Upper lobe of left lung (tissue), 6 donors: ENCODE data around the gene ASB2. TPM values are rescaled to one million over a fixed set of nuclear protein-coding genes. Genes with fewer than 3 reads are reported as not detected.

Experiments used
- ATAC-seq, 2 donors: fragments of 200-7000 bp; cut with Tn5 transposase; one replicate each; pipeline ENCODE4 v1.9.1; 2022; ENCODE audit warnings: mild to moderate bottlenecking in 2 of 2, moderate library complexity in 2 of 2; ENCODE audit not compliant: low FRiP score in 2 of 2
- DNase-seq, 2 donors: peaks; one replicate each; pipeline ENCODE4 v3.0.0-alpha.2; 2019 to 2020
- H3K27ac ChIP-seq, 4 donors: fragments of 200-600 bp; sonication (generic); one replicate each; pipeline ENCODE4 v1.5.1; 2016 to 2019
- H3K27me3 ChIP-seq, 4 donors: fragments of 200-600 bp; sonication (generic); one replicate each; pipeline ENCODE4 v1.5.1; 2017 to 2019
- H3K36me3 ChIP-seq, 4 donors: fragments of 200-600 bp; sonication (generic); one replicate each; pipeline ENCODE4 v1.5.1; 2016 to 2019
- H3K4me1 ChIP-seq, 4 donors: fragments of 200-600 bp; sonication (generic); one replicate each; pipeline ENCODE4 v1.5.1; 2018 to 2019
- H3K4me3 ChIP-seq, 4 donors: fragments of 200-600 bp; sonication (generic); one replicate each; pipeline ENCODE4 v1.5.1; 2017 to 2019; ENCODE audit warnings: mild to moderate bottlenecking in 2 of 4, moderate library complexity in 1 of 4
- H3K9me3 ChIP-seq, 4 donors: fragments of 200-600 bp; sonication (generic); one replicate each; pipeline ENCODE4 v1.5.1; 2018 to 2019
- EP300 ChIP-seq, 4 donors: sonication (generic); formaldehyde crosslinking; IDR thresholded peaks; one replicate each; pipeline ENCODE4 v1.5.1; 2017; ENCODE audit warnings: antibody characterized with exemption in 4 of 4, control low read depth in 2 of 4
- POLR2A ChIP-seq, 4 donors: fragments of 450-650 bp; IDR thresholded peaks; one replicate each; pipeline ENCODE4 v1.5.1; 2016 to 2017; ENCODE audit warnings: antibody characterized with exemption in 4 of 4, mild to moderate bottlenecking in 2 of 4
- POLR2AphosphoS5 ChIP-seq, 2 donors: sonication (generic); formaldehyde crosslinking; IDR thresholded peaks; one replicate each; pipeline ENCODE4 v1.5.1; 2017; ENCODE audit warnings: antibody characterized with exemption in 2 of 2
- WGBS, 2 donors: methylation state at CpG; one replicate each; pipeline ENCODE4 v1.1.5; 2017 to 2018; 5-methylcytosine and 5-hydroxymethylcytosine counted together
- total RNA-seq, 6 donors: library from RNA; depleted of rRNA in 4 of 6; stranded (reverse); fragments of >200 nt in 4 of 6; gene quantifications; one replicate each; pipeline versions ENCODE4 v1.1.0 to v1.2.1, GENCODE V29; 2016 to 2021
- TF ChIP-seq, protein P1 (sequence below), 6 experiments: fragments of 450-650 bp in 4 of 6; fragments of 200-600 bp in 2 of 6; sonication (generic) in 2 of 6; IDR thresholded peaks; one replicate each; pipeline ENCODE4 v1.5.1; 2016 to 2019; ENCODE audit warnings: antibody characterized with exemption in 6 of 6
- donor health status: DM: no; HTN: no; CAD: no; lungs with moderate emphysema.
- donor health status: DM: no; HTN: yes; CAD: no; lungs with severe emphysema.

The ASB2 gene
- total RNA-seq, 6 donors from 2014 or later: 0.76 to 2.2 (median 1.9) TPM; not detected in 1

DNA sequence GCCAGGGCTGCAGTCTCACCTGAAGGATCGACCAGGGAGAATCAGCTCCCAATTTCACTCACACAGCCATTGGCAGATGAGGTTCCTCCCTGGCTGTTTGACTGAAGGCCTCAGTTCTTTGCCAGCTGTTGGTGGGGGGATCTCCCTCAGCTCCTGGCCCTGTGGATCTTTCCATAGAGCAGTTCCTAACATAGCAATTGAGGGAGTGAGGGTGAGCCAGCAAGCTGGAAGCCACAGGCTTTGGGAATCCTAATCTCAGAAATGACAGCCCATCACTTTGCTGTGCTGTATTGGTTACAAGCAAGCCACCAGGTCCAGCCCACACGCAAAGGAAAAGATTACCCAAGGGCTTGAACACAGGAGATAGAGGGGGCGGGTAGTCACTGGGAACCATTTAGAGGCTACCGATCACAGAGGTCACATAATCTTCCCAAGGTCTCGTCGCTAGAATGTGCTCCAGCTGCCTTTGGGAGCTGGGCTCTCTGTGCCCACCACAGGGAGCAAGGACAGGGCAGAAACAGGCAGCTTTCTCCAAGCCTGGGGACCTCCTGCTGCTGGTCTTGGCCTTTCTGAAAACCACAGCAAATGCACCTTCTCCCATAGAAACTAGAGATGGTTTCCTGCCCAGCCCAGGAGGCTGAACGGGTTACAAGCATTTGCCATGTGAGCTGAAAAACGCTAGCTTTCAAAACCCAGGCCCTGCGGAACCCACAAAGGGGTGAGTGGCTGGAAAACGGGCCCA is 45.2 kb upstream of the ASB2 start:
- no peak overlapping the region for H3K4me3 ChIP-seq
- no peak for TF ChIP-seq EP300 (IDR thresholded peaks at IDR 0.05)
- ATAC-seq (no peak), DNase-seq (no peak)
- 73 to 78% methylated on average over 10 of the region's 10 CpGs for WGBS, 2 donors
- H3K36me3 ChIP-seq: no peaks in the 10 kb centered on the region
- peaks cover 2 to 6% (median 3%) of the 10 kb centered on the region in 4 donors for H3K4me1 ChIP-seq
- no peaks in the 10 kb centered on the region for H3K27me3 ChIP-seq
- no peak overlapping the region for H3K27ac ChIP-seq
- no peaks in the 10 kb centered on the region for H3K9me3 ChIP-seq

DNA sequence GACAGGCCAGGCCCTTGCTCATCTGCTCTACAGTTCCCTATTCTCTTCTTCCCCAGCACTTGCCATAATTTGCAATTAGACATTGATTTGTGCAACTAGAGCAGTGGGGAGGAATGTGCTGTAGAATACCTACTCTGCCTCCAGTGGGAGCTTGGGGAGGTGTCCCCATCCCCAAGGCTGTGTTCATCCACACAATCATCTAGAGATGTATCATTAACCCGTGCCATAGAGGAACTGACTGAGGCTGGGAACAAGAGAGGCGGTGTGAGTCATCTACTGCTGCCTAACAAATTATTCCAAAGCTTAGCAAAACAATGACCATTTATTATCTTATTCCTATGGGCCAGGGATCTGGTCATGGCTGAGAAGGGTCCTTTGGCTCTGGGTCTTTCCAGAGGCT is 44.6 kb upstream of the ASB2 start:
- H3K4me1 ChIP-seq: peaks cover 0 to 4% (median 1%) of the 10 kb centered on the region in 4 donors
- H3K27me3 ChIP-seq: no peaks in the 10 kb centered on the region
- DNase-seq (no peak), ATAC-seq (no peak)
- WGBS, 2 donors: 82% methylated on average over 2 of the region's 2 CpGs; no CpG with 5 or more reads in 1 of the 2 donors
- TF ChIP-seq EP300 (IDR thresholded peaks at IDR 0.05): no peak
- no peak overlapping the region for H3K27ac ChIP-seq
- H3K9me3 ChIP-seq: no peaks in the 10 kb centered on the region
- no peaks in the 10 kb centered on the region for H3K36me3 ChIP-seq
- no peak overlapping the region for H3K4me3 ChIP-seq

DNA sequence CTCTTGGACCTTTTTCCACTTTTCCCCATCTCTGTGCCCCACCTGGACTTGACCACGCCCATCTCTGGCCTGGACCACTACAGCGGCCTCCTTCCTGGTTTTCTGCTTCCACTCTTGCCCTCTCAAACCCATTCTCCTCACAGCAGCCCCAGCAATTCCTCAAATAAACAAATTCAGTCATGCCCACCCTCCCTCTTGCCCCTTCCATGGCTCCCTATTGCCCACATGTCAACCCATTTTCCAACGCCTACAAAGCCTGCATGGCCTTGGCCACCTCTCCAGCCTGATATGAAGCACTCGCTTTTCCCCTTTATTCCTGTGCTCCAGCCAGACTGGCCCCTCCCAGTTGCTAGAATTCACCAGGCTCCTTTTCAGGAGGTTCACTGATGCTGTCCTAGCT is 43.9 kb upstream of the ASB2 start:
- H3K27ac ChIP-seq: no peak overlapping the region
- no peaks in the 10 kb centered on the region for H3K27me3 ChIP-seq
- no peak for TF ChIP-seq POLR2AphosphoS5 (IDR thresholded peaks at IDR 0.05)
- TF ChIP-seq EP300 (IDR thresholded peaks at IDR 0.05): no peak
- TF ChIP-seq, protein P1, sequence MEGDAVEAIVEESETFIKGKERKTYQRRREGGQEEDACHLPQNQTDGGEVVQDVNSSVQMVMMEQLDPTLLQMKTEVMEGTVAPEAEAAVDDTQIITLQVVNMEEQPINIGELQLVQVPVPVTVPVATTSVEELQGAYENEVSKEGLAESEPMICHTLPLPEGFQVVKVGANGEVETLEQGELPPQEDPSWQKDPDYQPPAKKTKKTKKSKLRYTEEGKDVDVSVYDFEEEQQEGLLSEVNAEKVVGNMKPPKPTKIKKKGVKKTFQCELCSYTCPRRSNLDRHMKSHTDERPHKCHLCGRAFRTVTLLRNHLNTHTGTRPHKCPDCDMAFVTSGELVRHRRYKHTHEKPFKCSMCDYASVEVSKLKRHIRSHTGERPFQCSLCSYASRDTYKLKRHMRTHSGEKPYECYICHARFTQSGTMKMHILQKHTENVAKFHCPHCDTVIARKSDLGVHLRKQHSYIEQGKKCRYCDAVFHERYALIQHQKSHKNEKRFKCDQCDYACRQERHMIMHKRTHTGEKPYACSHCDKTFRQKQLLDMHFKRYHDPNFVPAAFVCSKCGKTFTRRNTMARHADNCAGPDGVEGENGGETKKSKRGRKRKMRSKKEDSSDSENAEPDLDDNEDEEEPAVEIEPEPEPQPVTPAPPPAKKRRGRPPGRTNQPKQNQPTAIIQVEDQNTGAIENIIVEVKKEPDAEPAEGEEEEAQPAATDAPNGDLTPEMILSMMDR (IDR thresholded peaks at IDR 0.05): no peak
- TF ChIP-seq POLR2A (IDR thresholded peaks at IDR 0.05): no peak
- H3K4me1 ChIP-seq: no peaks in the 10 kb centered on the region
- DNase-seq (no peak), ATAC-seq (no peak)
- no peaks in the 10 kb centered on the region for H3K9me3 ChIP-seq
- H3K36me3 ChIP-seq: no peaks in the 10 kb centered on the region
- 89 to 90% methylated on average over 4 of the region's 4 CpGs for WGBS, 2 donors
- no peak overlapping the region for H3K4me3 ChIP-seq

DNA sequence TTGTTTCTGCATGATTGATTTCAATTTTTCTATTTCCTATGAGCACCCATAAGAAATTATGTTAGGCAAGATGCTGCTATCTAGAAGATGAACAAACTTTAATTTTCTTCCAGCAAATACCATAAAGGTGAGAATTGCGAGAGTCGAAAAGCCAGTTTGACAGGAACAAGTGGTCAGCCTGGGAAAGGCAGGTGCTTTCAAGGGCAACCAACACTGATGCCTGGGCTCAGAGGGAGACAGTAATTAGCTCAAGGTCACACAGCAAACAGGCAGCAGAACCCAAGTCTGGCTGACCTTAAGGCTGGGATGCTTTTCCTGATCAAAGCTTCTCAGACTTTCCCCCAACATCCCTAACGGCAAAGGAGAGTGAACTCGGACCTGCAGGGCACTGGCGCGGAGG is 43.0 kb upstream of the ASB2 start:
- ATAC-seq (no peak), DNase-seq (no peak)
- no peaks in the 10 kb centered on the region for H3K9me3 ChIP-seq
- H3K36me3 ChIP-seq: no peaks in the 10 kb centered on the region
- TF ChIP-seq EP300 (IDR thresholded peaks at IDR 0.05) (no peak), POLR2AphosphoS5 (IDR thresholded peaks at IDR 0.05) (no peak), POLR2A (IDR thresholded peaks at IDR 0.05) (no peak)
- TF ChIP-seq, protein P1 (IDR thresholded peaks at IDR 0.05): no peak
- H3K4me3 ChIP-seq: no peak overlapping the region
- no peak overlapping the region for H3K27ac ChIP-seq
- H3K27me3 ChIP-seq: no peaks in the 10 kb centered on the region
- WGBS, 2 donors: 74 to 77% methylated on average over 6 of the region's 6 CpGs
- H3K4me1 ChIP-seq: no peaks in the 10 kb centered on the region

DNA sequence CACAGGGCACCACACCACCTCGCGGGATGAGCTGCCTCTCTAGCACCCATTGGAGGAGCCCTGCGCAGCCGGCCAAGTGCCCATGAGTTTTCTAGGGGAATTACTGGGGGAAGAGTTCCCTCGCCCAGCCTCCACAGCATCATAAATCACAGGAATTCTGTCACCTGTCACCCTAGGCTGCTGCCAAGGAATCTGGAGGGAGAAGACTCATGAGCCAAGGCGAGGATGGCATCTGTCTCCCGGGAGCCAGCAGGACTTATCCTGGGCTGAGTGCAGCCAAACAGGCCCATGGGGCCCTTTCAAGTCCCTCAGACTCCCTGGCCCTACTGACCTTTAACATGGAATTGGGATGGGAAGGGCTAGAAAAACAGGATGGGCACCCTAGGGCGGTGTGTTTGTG is 41.9 kb upstream of the ASB2 start:
- H3K9me3 ChIP-seq: no peaks in the 10 kb centered on the region
- no peak overlapping the region for H3K27ac ChIP-seq
- no peak for TF ChIP-seq EP300 (IDR thresholded peaks at IDR 0.05)
- TF ChIP-seq POLR2A (IDR thresholded peaks at IDR 0.05): no peak
- TF ChIP-seq POLR2AphosphoS5 (IDR thresholded peaks at IDR 0.05): no peak
- TF ChIP-seq, protein P1 (IDR thresholded peaks at IDR 0.05): no peak
- ATAC-seq (no peak), DNase-seq (no peak)
- no peak overlapping the region for H3K4me3 ChIP-seq
- no peaks in the 10 kb centered on the region for H3K27me3 ChIP-seq
- H3K36me3 ChIP-seq: no peaks in the 10 kb centered on the region
- H3K4me1 ChIP-seq: no peaks in the 10 kb centered on the region
- WGBS, 2 donors: 80 to 85% methylated on average over 7 to 8 of the region's 8 CpGs

DNA sequence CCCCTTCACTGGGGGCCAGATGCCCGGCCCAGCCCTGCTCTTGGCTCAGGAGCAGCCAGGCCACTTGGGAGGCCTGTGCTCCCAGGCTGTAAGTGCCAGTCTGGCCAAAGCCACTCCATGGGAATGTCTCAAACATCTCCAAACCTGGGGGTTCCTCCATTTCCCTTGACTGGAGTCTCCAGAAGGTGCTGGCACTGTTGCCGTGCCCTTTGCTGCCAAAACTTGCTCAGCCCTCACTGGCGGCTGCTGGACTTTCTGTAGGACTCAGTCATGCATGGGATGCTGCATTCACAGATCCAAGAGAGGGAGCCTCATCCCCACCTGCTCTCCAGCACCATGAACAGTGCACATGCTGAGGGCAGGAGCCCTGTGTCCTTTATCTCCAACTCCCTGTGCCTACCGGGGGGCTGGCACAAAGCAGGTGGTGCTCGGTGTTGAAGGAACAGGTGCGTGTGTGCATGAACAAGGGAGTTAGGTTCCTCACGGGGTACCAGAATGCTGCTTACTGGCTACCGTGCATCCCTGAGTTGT is 40.1 kb upstream of the ASB2 start:
- no peaks in the 10 kb centered on the region for H3K9me3 ChIP-seq
- DNase-seq (no peak), ATAC-seq (no peak)
- no peaks in the 10 kb centered on the region for H3K36me3 ChIP-seq
- 82 to 86% methylated on average over 8 of the region's 8 CpGs for WGBS, 2 donors
- H3K27ac ChIP-seq: no peak overlapping the region
- no peak overlapping the region for H3K4me3 ChIP-seq
- H3K4me1 ChIP-seq: no peaks in the 10 kb centered on the region
- no peaks in the 10 kb centered on the region for H3K27me3 ChIP-seq
- TF ChIP-seq POLR2AphosphoS5 (IDR thresholded peaks at IDR 0.05): no peak
- TF ChIP-seq, protein P1 (IDR thresholded peaks at IDR 0.05): no peak
- no peak for TF ChIP-seq EP300 (IDR thresholded peaks at IDR 0.05)
- TF ChIP-seq POLR2A (IDR thresholded peaks at IDR 0.05): no peak
